GM10248 (cell line): ENCODE data around the gene TNIP1.

Experiments
- CTCF ChIA-PET: fragments of 300-600 bp; sonication (Branson Sonifier 250); formaldehyde crosslinking; extraction: SDS; loops from one replicate; lab custom pipeline; 2021; ENCODE audit warnings: antibody characterized with exemption; lab: Yijun Ruan, JAX
- POLR2A ChIA-PET: fragments of 350-650 bp; sonication (Branson Sonifier 250); formaldehyde crosslinking; extraction: SDS; loops from one replicate; lab custom pipeline; 2020; ENCODE audit warnings: antibody characterized with exemption; lab: Yijun Ruan, JAX
- DNase-seq: peaks from one replicate; pipeline ENCODE4 v3.0.0; 2012; ENCODE audit errors: extremely low spot score
- TF ChIP-seq, protein P1 (sequence below): IDR thresholded peaks from 2 replicates; pipeline ENCODE4 v1.5.1; 2012; ENCODE audit warnings: mild to moderate bottlenecking, low read depth; ENCODE audit errors: extremely low read depth, missing control alignments, control extremely low read depth

Gene TNIP1

DNA sequence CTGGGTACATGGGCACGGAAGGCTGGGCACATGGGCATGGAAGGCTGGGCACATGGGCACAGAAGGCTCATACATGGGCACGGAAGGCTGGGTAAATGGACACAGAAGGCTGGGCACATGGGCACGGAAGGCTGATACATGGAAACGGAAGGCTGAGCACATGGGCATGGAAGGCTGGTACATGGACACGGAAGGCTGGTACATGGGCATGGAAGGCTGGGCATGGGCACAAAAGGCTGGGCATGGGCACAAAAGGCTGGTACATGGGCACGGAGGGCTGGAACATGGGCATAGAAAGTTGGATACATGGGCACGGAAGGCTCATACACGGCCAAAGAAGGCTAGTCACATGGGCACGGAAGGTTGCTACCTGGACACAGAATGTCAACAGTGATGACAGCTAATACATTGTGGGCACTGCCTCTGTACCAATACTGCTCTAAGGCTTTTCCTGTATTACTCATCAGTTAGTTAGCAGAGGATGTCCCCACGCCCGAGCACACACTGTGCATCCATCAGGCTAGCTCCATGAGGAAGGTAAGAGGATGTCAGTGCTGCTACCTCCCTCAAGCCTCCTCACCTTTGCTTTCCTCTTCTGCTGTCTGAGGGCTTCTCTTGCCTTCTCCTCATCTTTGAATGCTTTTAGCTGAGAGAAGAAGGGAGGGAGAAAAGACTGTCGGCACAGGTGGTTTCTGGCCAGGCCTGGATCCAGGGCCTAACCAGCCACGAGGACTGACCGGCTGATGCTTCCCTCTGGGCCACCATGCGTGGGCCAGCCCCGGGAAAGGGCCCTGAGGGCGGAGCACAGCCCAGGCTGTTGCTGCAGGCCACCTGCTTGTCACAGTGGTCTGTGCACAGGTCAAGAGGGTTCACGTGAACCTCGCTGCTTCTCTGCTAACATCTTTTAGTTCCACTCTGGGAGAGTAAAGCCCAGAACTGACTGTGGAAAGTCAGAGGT is 46.1 kb downstream of the TNIP1 start:
- ChIA-PET POLR2A (no interaction called here), CTCF (interaction anchor here (2.0 to 13.6 kb wide), 2 partner anchors 16 to 81 kb away, joined by 5 to 108 read pairs; no protein-coding TSS in a partner anchor)
- TF ChIP-seq, protein P1, sequence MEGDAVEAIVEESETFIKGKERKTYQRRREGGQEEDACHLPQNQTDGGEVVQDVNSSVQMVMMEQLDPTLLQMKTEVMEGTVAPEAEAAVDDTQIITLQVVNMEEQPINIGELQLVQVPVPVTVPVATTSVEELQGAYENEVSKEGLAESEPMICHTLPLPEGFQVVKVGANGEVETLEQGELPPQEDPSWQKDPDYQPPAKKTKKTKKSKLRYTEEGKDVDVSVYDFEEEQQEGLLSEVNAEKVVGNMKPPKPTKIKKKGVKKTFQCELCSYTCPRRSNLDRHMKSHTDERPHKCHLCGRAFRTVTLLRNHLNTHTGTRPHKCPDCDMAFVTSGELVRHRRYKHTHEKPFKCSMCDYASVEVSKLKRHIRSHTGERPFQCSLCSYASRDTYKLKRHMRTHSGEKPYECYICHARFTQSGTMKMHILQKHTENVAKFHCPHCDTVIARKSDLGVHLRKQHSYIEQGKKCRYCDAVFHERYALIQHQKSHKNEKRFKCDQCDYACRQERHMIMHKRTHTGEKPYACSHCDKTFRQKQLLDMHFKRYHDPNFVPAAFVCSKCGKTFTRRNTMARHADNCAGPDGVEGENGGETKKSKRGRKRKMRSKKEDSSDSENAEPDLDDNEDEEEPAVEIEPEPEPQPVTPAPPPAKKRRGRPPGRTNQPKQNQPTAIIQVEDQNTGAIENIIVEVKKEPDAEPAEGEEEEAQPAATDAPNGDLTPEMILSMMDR = no peak
- no peak for DNase-seq

DNA sequence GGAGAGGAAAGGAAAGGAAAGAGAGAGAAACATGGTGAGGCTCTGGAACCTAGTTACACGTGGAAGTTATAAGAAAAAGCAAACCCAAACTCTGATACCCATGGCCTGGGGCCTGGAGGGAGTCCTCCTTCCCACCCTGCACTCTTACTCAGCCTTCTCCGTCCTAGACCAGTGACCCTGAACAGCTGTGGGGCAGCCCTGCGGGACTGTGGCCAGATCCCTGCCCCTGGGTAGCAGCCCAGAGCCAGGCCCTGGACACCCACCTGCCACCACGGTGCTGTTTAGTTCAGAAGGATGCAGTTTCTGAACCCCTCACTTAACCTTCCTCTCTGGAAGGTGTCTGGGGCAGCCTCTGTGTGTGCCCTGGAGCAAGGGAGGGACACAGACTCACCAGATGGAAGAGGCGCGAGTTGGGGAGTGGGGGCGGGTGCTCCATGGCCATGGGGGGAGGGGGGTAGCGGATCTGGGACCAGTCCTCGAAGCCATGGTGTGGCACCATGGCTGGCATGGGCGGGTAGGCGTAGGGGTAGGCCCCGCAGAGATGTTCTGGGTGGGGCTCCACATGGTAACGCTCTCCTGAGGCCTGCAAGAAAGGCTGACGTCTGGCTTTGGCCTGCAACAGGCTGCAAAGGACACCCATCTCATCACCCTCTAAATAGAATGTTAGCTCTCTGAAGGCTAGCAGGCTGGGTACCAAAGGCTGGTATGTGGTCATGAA is 47.5 kb downstream of the TNIP1 start:
- CTCF ChIA-PET = interaction anchor here (2.0 to 13.6 kb wide), 2 partner anchors 17 to 82 kb away, joined by 5 to 108 read pairs; no protein-coding TSS in a partner anchor
- DNase-seq = no peak
- POLR2A ChIA-PET = no interaction called here
- TF ChIP-seq, protein P1 = no peak

DNA sequence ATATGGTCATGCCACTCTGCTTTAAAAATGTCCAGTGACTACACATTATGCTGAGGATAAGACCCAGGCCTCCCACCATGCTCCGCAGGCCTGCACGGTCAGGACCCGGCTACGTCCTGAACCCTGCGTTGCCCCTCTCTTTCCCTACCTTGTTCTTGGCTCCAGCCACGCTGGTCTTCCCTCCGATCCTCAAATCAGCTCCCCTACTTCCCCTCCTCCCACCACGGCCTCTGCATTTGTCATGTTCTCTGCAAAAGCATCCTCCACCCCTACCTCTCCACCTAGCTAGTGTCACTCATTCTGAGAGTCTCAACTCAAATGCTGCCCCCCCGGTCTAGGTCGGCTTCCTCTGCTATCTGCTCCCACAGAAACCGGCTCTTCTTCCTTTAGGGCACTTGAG is 49.3 kb downstream of the TNIP1 start:
- POLR2A ChIA-PET = no interaction called here
- CTCF ChIA-PET = interaction anchor here (1.0 to 13.6 kb wide), 4 partner anchors 10 to 134 kb away, joined by 3 to 108 read pairs (median 4); no protein-coding TSS in a partner anchor
- no peak for DNase-seq
- TF ChIP-seq, protein P1 = no peak

DNA sequence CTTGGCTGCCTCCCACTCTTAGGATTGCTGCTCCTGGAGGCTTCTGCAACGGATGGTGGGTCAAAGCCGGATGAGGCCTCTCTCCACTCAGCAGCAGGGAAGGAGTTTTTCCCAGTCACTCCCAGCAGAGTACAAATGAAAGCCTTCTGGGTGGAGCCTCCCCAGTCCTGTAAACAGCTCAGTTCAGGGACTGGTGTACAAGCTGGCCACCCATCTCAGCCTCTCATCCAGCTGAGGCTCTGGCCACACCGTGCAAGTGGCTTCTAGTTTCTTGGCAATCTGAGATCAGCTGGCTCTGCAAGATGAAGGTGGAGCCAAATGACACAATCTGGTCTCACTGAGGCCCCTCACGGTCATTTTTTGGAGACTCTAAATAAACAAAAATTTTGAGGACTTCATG is 50.5 kb downstream of the TNIP1 start:
- POLR2A ChIA-PET = no interaction called here
- CTCF ChIA-PET = interaction anchor here (1.0 to 13.6 kb wide), 5 partner anchors 9 to 135 kb away, joined by 3 to 108 read pairs (median 5); no protein-coding TSS in a partner anchor
- DNase-seq = no peak
- TF ChIP-seq, protein P1 = no peak

DNA sequence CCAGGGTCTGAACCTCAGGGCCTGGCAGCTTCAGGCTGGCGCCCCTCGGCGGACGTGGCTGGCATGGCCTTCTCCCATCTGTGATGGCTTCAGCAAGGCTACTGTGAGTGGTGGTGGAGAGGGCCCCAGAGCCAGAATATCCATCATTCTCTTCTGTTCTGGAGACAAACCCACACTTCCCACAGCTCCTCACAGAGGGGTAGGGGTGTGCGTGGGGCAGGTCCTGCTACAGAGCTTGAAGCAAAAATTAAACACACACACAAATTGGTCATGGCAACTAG is 50.8 kb downstream of the TNIP1 start:
- CTCF ChIA-PET = interaction anchor here (1.4 to 13.6 kb wide), 3 partner anchors 9 to 20 kb away, joined by 5 to 108 read pairs (median 5); no protein-coding TSS in a partner anchor
- TF ChIP-seq, protein P1 = no peak
- POLR2A ChIA-PET = no interaction called here
- DNase-seq = no peak
